Measurements from ENCODE around the gene ELP2. TPM values are rescaled to one million over a fixed set of nuclear protein-coding genes. Genes with fewer than 3 reads are reported as not detected.

Gene ELP2
- total and polyA plus RNA-seq, 9 of the 15 experiments (the other 6 are each of a cell fraction or from before 2014, with no cell fraction given): 76.8 to 192 (median 140) TPM

GRCh38 chr18:36129300-36130038, at the start of gene ELP2, which contains the start of gene SLC39A6 (continued):
- TF ChIP-seq, protein P1, sequence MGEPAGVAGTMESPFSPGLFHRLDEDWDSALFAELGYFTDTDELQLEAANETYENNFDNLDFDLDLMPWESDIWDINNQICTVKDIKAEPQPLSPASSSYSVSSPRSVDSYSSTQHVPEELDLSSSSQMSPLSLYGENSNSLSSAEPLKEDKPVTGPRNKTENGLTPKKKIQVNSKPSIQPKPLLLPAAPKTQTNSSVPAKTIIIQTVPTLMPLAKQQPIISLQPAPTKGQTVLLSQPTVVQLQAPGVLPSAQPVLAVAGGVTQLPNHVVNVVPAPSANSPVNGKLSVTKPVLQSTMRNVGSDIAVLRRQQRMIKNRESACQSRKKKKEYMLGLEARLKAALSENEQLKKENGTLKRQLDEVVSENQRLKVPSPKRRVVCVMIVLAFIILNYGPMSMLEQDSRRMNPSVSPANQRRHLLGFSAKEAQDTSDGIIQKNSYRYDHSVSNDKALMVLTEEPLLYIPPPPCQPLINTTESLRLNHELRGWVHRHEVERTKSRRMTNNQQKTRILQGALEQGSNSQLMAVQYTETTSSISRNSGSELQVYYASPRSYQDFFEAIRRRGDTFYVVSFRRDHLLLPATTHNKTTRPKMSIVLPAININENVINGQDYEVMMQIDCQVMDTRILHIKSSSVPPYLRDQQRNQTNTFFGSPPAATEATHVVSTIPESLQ (CRISPR knock-in tag; IDR thresholded peaks at IDR 0.05): 0 out of 2 replicates have a peak, but pooled peaks have one; percentile 61
- TF ChIP-seq, protein P2, sequence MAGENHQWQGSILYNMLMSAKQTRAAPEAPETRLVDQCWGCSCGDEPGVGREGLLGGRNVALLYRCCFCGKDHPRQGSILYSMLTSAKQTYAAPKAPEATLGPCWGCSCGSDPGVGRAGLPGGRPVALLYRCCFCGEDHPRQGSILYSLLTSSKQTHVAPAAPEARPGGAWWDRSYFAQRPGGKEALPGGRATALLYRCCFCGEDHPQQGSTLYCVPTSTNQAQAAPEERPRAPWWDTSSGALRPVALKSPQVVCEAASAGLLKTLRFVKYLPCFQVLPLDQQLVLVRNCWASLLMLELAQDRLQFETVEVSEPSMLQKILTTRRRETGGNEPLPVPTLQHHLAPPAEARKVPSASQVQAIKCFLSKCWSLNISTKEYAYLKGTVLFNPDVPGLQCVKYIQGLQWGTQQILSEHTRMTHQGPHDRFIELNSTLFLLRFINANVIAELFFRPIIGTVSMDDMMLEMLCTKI (IDR thresholded peaks at IDR 0.05; ENCODE audit: partially characterized antibody): no peak
- TF ChIP-seq HMG20B (CRISPR knock-in tag; IDR thresholded peaks at IDR 0.05): no peak
- TF ChIP-seq, protein P3, sequence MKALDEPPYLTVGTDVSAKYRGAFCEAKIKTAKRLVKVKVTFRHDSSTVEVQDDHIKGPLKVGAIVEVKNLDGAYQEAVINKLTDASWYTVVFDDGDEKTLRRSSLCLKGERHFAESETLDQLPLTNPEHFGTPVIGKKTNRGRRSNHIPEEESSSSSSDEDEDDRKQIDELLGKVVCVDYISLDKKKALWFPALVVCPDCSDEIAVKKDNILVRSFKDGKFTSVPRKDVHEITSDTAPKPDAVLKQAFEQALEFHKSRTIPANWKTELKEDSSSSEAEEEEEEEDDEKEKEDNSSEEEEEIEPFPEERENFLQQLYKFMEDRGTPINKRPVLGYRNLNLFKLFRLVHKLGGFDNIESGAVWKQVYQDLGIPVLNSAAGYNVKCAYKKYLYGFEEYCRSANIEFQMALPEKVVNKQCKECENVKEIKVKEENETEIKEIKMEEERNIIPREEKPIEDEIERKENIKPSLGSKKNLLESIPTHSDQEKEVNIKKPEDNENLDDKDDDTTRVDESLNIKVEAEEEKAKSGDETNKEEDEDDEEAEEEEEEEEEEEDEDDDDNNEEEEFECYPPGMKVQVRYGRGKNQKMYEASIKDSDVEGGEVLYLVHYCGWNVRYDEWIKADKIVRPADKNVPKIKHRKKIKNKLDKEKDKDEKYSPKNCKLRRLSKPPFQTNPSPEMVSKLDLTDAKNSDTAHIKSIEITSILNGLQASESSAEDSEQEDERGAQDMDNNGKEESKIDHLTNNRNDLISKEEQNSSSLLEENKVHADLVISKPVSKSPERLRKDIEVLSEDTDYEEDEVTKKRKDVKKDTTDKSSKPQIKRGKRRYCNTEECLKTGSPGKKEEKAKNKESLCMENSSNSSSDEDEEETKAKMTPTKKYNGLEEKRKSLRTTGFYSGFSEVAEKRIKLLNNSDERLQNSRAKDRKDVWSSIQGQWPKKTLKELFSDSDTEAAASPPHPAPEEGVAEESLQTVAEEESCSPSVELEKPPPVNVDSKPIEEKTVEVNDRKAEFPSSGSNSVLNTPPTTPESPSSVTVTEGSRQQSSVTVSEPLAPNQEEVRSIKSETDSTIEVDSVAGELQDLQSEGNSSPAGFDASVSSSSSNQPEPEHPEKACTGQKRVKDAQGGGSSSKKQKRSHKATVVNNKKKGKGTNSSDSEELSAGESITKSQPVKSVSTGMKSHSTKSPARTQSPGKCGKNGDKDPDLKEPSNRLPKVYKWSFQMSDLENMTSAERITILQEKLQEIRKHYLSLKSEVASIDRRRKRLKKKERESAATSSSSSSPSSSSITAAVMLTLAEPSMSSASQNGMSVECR (CRISPR knock-in tag; IDR thresholded peaks at IDR 0.05): peak; percentile 91
- TF ChIP-seq, protein P4, sequence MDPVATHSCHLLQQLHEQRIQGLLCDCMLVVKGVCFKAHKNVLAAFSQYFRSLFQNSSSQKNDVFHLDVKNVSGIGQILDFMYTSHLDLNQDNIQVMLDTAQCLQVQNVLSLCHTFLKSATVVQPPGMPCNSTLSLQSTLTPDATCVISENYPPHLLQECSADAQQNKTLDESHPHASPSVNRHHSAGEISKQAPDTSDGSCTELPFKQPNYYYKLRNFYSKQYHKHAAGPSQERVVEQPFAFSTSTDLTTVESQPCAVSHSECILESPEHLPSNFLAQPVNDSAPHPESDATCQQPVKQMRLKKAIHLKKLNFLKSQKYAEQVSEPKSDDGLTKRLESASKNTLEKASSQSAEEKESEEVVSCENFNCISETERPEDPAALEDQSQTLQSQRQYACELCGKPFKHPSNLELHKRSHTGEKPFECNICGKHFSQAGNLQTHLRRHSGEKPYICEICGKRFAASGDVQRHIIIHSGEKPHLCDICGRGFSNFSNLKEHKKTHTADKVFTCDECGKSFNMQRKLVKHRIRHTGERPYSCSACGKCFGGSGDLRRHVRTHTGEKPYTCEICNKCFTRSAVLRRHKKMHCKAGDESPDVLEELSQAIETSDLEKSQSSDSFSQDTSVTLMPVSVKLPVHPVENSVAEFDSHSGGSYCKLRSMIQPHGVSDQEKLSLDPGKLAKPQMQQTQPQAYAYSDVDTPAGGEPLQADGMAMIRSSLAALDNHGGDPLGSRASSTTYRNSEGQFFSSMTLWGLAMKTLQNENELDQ (CRISPR knock-in tag; IDR thresholded peaks at IDR 0.05; ENCODE audit: borderline replicate concordance): no peak
- peak; percentile 96 for TF ChIP-seq CHD1 (IDR thresholded peaks at IDR 0.05; ENCODE audit: low read length)
- TF ChIP-seq HDAC3 (IDR thresholded peaks at IDR 0.05; ENCODE audit: borderline replicate concordance, partially characterized antibody): peak; percentile 67
- no peak for TF ChIP-seq SMARCB1 (IDR thresholded peaks at IDR 0.05; ENCODE audit: insufficient read length, low read depth)
- TF ChIP-seq EP400 (IDR thresholded peaks at IDR 0.05): peak; percentile 97
- no peak for TF ChIP-seq STAT5B (CRISPR knock-in tag; IDR thresholded peaks at IDR 0.05)
- TF ChIP-seq, protein P5, sequence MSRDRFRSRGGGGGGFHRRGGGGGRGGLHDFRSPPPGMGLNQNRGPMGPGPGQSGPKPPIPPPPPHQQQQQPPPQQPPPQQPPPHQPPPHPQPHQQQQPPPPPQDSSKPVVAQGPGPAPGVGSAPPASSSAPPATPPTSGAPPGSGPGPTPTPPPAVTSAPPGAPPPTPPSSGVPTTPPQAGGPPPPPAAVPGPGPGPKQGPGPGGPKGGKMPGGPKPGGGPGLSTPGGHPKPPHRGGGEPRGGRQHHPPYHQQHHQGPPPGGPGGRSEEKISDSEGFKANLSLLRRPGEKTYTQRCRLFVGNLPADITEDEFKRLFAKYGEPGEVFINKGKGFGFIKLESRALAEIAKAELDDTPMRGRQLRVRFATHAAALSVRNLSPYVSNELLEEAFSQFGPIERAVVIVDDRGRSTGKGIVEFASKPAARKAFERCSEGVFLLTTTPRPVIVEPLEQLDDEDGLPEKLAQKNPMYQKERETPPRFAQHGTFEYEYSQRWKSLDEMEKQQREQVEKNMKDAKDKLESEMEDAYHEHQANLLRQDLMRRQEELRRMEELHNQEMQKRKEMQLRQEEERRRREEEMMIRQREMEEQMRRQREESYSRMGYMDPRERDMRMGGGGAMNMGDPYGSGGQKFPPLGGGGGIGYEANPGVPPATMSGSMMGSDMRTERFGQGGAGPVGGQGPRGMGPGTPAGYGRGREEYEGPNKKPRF (IDR thresholded peaks at IDR 0.05; ENCODE audit: low read depth, low read length): no peak
- peak; percentile 78 to 87 for TF ChIP-seq FOXK2 (conservative IDR thresholded peaks at IDR 0.05 in 1 of 2, IDR thresholded peaks at IDR 0.05 in 1 of 2; ENCODE audit: low read depth in 2 of 2)
- TF ChIP-seq KLF1 (tag; IDR thresholded peaks at IDR 0.05): peak; percentile 76; the same call in 1 of the 2 replicates
- TF ChIP-seq RFX5 (IDR thresholded peaks at IDR 0.05; ENCODE audit: low read depth, low read length): peak; percentile 70

Data from K562 (cell line).